HCT116 (cell line): Measurements from ENCODE around the gene C1orf122. TPM values are rescaled to one million over a fixed set of nuclear protein-coding genes. Genes with fewer than 3 reads are reported as not detected.

ENCODE experiments used
- ATAC-seq: fragments of 200-7000 bp; cut with Tn5 transposase; 2 replicates; pipeline ENCODE4 v1.9.1; 2020; ENCODE audit warnings: mild to moderate bottlenecking, moderate library complexity
- BruUV-seq: library from RNA; stranded (reverse); fragments of 400-500 nt; replicated peaks from 2 replicates; lab custom pipeline; 2021; lab: Mats Ljungman, UMichigan
- CTCF ChIA-PET: fragments of 300-600 bp; sonication (Branson Sonifier 250); formaldehyde crosslinking; loops from one replicate; lab custom pipeline; 2021; ENCODE audit warnings: antibody characterized with exemption; lab: Charles Lee
- POLR2A ChIA-PET: fragments of 300-600, 350-600 bp; sonication (Branson Sonifier 250); formaldehyde crosslinking; loops from one replicate; lab custom pipeline; 2021; ENCODE audit warnings: antibody characterized with exemption; lab: Charles Lee
- RAD21 ChIA-PET, 2 experiments: fragments of 300-600 bp; sonication (Branson Sonifier 250); formaldehyde crosslinking; loops; one replicate each; lab custom pipeline; 2023; ENCODE audit warnings: low total read pairs in 2 of 2; ENCODE audit not compliant: uncharacterized antibody in 2 of 2, unreplicated experiment in 2 of 2, low non-redundant PET in 1 of 2; lab: Charles Lee
- DNase-seq: peaks from one replicate; pipeline ENCODE4 v3.0.0-alpha.2; 2010; ENCODE audit warnings: low read depth, low spot score
- H2AFZ ChIP-seq: fragments of 200-600 bp; shearing (Covaris generic), sonication (generic); 2 replicates; pipeline ENCODE4 v1.6.1; 2017; ENCODE audit warnings: low read depth, mixed run types, mixed read lengths, antibody characterized with exemption, low read length; ENCODE audit not compliant: poor library complexity, severe bottlenecking
- H3K27ac ChIP-seq: 2 replicates; pipeline ENCODE4 v1.5.1; 2012; ENCODE audit warnings: low read depth, low read length
- H3K27me3 ChIP-seq: fragments of 200-600 bp; sonication (generic); 2 replicates; pipeline ENCODE4 v1.6.1; 2016; ENCODE audit warnings: mixed run types, low read length, mixed read lengths; ENCODE audit not compliant: insufficient read depth
- H3K36me3 ChIP-seq, 2 experiments: fragments of 200-500 bp in 1 of 2; fragments of 200-600 bp in 1 of 2; sonication (Bioruptor generic) in 1 of 2; sonication (generic) in 1 of 2; 2 replicates each; pipeline versions ENCODE4 v1.5.1 to v1.6.1; 2014 to 2016; ENCODE audit warnings: low read length in 2 of 2, inconsistent platforms in 1 of 2, mixed read lengths in 1 of 2, mixed run types in 1 of 2; ENCODE audit not compliant: insufficient read depth in 2 of 2, control insufficient read depth in 1 of 2
- H3K4me1 ChIP-seq, 2 experiments: fragments of 200-600 bp in 1 of 2; sonication (generic) in 1 of 2; 2 replicates each; pipeline versions ENCODE4 v1.5.1 to v1.6.1; 2012 to 2017; ENCODE audit warnings: low read length in 2 of 2, inconsistent platforms in 1 of 2, mild to moderate bottlenecking in 1 of 2, mixed read lengths in 1 of 2, mixed run types in 1 of 2, moderate library complexity in 1 of 2; ENCODE audit not compliant: insufficient read depth in 2 of 2, control insufficient read depth in 1 of 2
- H3K4me2 ChIP-seq: fragments of 200-600 bp; sonication (generic); 2 replicates; pipeline ENCODE4 v1.6.1; 2017; ENCODE audit warnings: mixed run types, low read length, mixed read lengths
- H3K4me3 ChIP-seq, 2 experiments: fragments of 200-600 bp in 1 of 2; sonication (generic) in 1 of 2; replicated peaks in 1 of 2; 2 replicates each; pipeline ENCODE4 v1.5.1; 2011 to 2016; ENCODE audit warnings: low read length in 2 of 2, control low read depth in 1 of 2, low read depth in 1 of 2, mild to moderate bottlenecking in 1 of 2, mixed read lengths in 1 of 2, mixed run types in 1 of 2
- H3K79me2 ChIP-seq: fragments of 200-600 bp; sonication (generic); 2 replicates; pipeline ENCODE4 v1.6.1; 2017; ENCODE audit warnings: mild to moderate bottlenecking, mixed run types, low read length, moderate library complexity, mixed read lengths; ENCODE audit not compliant: insufficient read depth
- H3K9ac ChIP-seq: fragments of 200-600 bp; sonication (generic); 2 replicates; pipeline ENCODE4 v1.6.1; 2016; ENCODE audit warnings: low read length, mixed read lengths
- H3K9me2 ChIP-seq: fragments of 200-600 bp; sonication (generic), shearing (Covaris generic); 2 replicates; pipeline ENCODE4 v1.6.1; 2017; ENCODE audit warnings: mixed run types, mild to moderate bottlenecking, moderate library complexity; ENCODE audit not compliant: insufficient read depth
- H3K9me3 ChIP-seq, 2 experiments: fragments of 200-500 bp in 1 of 2; fragments of 200-600 bp in 1 of 2; sonication (Bioruptor generic) in 1 of 2; sonication (generic) in 1 of 2; 2 replicates each; pipeline ENCODE4 v1.6.1; 2014 to 2017; ENCODE audit warnings: low read length in 2 of 2, mixed read lengths in 2 of 2, inconsistent platforms in 1 of 2, low read depth in 1 of 2, mild to moderate bottlenecking in 1 of 2, mixed run types in 1 of 2, moderate library complexity in 1 of 2; ENCODE audit not compliant: control insufficient read depth in 1 of 2, insufficient read depth in 1 of 2
- H4K20me1 ChIP-seq: fragments of 200-600 bp; sonication (generic), shearing (Covaris generic); 2 replicates; pipeline ENCODE4 v1.6.1; 2017; ENCODE audit warnings: mixed run types, mild to moderate bottlenecking, moderate library complexity; ENCODE audit not compliant: insufficient read depth
- ATF3 ChIP-seq: IDR thresholded peaks from 2 replicates; pipeline ENCODE4 v1.6.1; 2012
- CTCF ChIP-seq, 3 experiments: fragments of 200-600 bp in 1 of 3; sonication (generic) in 1 of 3; IDR thresholded peaks in 2 of 3; conservative IDR thresholded peaks in 1 of 3; 2 replicates each; pipeline ENCODE4 v1.5.1; 2012 to 2017; ENCODE audit warnings: low read depth in 2 of 3, low read length in 2 of 3, antibody characterized with exemption in 1 of 3, borderline replicate concordance in 1 of 3, control low read depth in 1 of 3, mild to moderate bottlenecking in 1 of 3, mixed read lengths in 1 of 3, mixed run types in 1 of 3, moderate library complexity in 1 of 3; ENCODE audit not compliant: insufficient read depth in 1 of 3
- EZH2phosphoT487 ChIP-seq: fragments of 200-600 bp; IDR thresholded peaks from 2 replicates; pipeline ENCODE4 v1.6.1; 2018; ENCODE audit warnings: antibody characterized with exemption, borderline replicate concordance
- POLR2A ChIP-seq: IDR thresholded peaks from 2 replicates; pipeline ENCODE4 v1.7.0; 2011; ENCODE audit warnings: borderline replicate concordance; ENCODE audit not compliant: insufficient read depth, insufficient read length; ENCODE audit errors: extremely low read depth
- POLR2AphosphoS5 ChIP-seq: IDR thresholded peaks from 2 replicates; pipeline ENCODE4 v1.6.1; 2011; ENCODE audit warnings: mild to moderate bottlenecking, low read depth, low read length, moderate library complexity
- RAD21 ChIP-seq: IDR thresholded peaks from 2 replicates; pipeline ENCODE4 v1.6.1; 2012; ENCODE audit warnings: low read depth, mild to moderate bottlenecking
- SIN3A ChIP-seq: IDR thresholded peaks from 2 replicates; pipeline ENCODE4 v1.6.1; 2012; ENCODE audit warnings: low read depth
- SP1 ChIP-seq: IDR thresholded peaks from 2 replicates; pipeline ENCODE4 v1.6.1; 2012; ENCODE audit warnings: low read depth
- SRF ChIP-seq: IDR thresholded peaks from 2 replicates; pipeline ENCODE4 v1.6.1; 2012; ENCODE audit warnings: low read depth
- TCF7L2 ChIP-seq: IDR thresholded peaks from 2 replicates; pipeline ENCODE4 v1.7.0; 2011; ENCODE audit warnings: borderline replicate concordance, inconsistent platforms; ENCODE audit not compliant: insufficient read depth, insufficient read length; ENCODE audit errors: extremely low read depth
- YY1 ChIP-seq: IDR thresholded peaks from 2 replicates; pipeline ENCODE4 v1.6.1; 2011; ENCODE audit warnings: low read length, low read depth, moderate library complexity, mild to moderate bottlenecking; ENCODE audit not compliant: insufficient replicate concordance; ENCODE audit errors: extremely low read depth
- ZBTB33 ChIP-seq: IDR thresholded peaks from 2 replicates; pipeline ENCODE4 v1.6.1; 2011; ENCODE audit warnings: mild to moderate bottlenecking, low read length, moderate library complexity; ENCODE audit not compliant: insufficient replicate concordance; ENCODE audit errors: extremely low read depth
- ZNF274 ChIP-seq: fragments of 200-500 bp; sonication (Bioruptor generic); IDR thresholded peaks from 2 replicates; pipeline ENCODE4 v1.6.1; 2014; ENCODE audit warnings: mild to moderate bottlenecking, low read depth, low read length, inconsistent platforms
- intact Hi-C: fragments of 100-400 bp; cut with micrococcal nuclease; formaldehyde crosslinking; loops from 2 replicates; pipeline ENCODE4 v1.10.0; 2022
- total RNA-seq: library from RNA; stranded (reverse); gene quantifications from one replicate; pipeline ENCODE4 v1.2.1, GENCODE V29; 2021; ENCODE audit not compliant: unreplicated experiment
- TF ChIP-seq, protein P1 (sequence below): IDR thresholded peaks from 2 replicates; pipeline ENCODE4 v1.6.1; 2012; ENCODE audit warnings: low read depth
- TF ChIP-seq, protein P2 (sequence below): IDR thresholded peaks from 2 replicates; pipeline ENCODE4 v1.6.1; 2012

Gene C1orf122
- total RNA-seq, 1 experiment from 2014 or later, result 34.2 TPM

- BruUV-seq, result no TSS peak
- no peaks in the 10 kb centered on the region for H4K20me1 ChIP-seq
- H3K36me3 ChIP-seq, result no peaks in the 10 kb centered on the region
- no peaks in the 10 kb centered on the region for H3K9me2 ChIP-seq
- H3K27me3 ChIP-seq, result peaks cover 40% of the 10 kb centered on the region
- CTCF ChIA-PET, result no interaction called here
- peaks cover 0 to 8% of the 10 kb centered on the region in 2 experiments; a peak in 1 of 4 replicates for H3K4me1 ChIP-seq
- DNase-seq (no peak), ATAC-seq (no peak)
- RAD21 ChIA-PET, result no interaction called here
- H2AFZ ChIP-seq, result no peak overlapping the region
- intact Hi-C loops, result no loop called here
- no peak overlapping the region for H3K27ac ChIP-seq
- H3K9ac ChIP-seq, result no peak overlapping the region
- no peaks in the 10 kb centered on the region for H3K9me3 ChIP-seq
- H3K79me2 ChIP-seq, result no peaks in the 10 kb centered on the region
- no peak overlapping the region for H3K4me2 ChIP-seq
- TF ChIP-seq SP1 (no peak), YY1 (no peak), ZNF274 (no peak), EZH2phosphoT487 (no peak), ATF3 (no peak), POLR2AphosphoS5 (no peak), ZBTB33 (no peak), SIN3A (no peak), POLR2A (no peak), CTCF (IDR thresholded peaks at IDR 0.05 in 2 of 3, conservative IDR thresholded peaks at IDR 0.05 in 1 of 3; ENCODE audit: borderline replicate concordance in 1 of 3, insufficient read depth in 1 of 3, low read depth in 2 of 3, low read length in 2 of 3) (no peak), SRF (no peak), TCF7L2 (no peak), RAD21 (no peak)
- TF ChIP-seq, protein P1, sequence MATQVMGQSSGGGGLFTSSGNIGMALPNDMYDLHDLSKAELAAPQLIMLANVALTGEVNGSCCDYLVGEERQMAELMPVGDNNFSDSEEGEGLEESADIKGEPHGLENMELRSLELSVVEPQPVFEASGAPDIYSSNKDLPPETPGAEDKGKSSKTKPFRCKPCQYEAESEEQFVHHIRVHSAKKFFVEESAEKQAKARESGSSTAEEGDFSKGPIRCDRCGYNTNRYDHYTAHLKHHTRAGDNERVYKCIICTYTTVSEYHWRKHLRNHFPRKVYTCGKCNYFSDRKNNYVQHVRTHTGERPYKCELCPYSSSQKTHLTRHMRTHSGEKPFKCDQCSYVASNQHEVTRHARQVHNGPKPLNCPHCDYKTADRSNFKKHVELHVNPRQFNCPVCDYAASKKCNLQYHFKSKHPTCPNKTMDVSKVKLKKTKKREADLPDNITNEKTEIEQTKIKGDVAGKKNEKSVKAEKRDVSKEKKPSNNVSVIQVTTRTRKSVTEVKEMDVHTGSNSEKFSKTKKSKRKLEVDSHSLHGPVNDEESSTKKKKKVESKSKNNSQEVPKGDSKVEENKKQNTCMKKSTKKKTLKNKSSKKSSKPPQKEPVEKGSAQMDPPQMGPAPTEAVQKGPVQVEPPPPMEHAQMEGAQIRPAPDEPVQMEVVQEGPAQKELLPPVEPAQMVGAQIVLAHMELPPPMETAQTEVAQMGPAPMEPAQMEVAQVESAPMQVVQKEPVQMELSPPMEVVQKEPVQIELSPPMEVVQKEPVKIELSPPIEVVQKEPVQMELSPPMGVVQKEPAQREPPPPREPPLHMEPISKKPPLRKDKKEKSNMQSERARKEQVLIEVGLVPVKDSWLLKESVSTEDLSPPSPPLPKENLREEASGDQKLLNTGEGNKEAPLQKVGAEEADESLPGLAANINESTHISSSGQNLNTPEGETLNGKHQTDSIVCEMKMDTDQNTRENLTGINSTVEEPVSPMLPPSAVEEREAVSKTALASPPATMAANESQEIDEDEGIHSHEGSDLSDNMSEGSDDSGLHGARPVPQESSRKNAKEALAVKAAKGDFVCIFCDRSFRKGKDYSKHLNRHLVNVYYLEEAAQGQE, result no peak
- TF ChIP-seq, protein P2, sequence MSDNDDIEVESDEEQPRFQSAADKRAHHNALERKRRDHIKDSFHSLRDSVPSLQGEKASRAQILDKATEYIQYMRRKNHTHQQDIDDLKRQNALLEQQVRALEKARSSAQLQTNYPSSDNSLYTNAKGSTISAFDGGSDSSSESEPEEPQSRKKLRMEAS, result no peak
- no peak overlapping the region for H3K4me3 ChIP-seq
- POLR2A ChIA-PET, result no interaction called here
Observed at GRCh38 chr1:37767488-37767887, 40.1 kb upstream of the C1orf122 start.
